Right ventricle myocardium superior (tissue), 1 donor: ENCODE data around the gene NDFIP1. TPM values are rescaled to one million over a fixed set of nuclear protein-coding genes. Genes with fewer than 3 reads are reported as not detected.

Source experiments
- ATAC-seq: fragments of 200-7000 bp; cut with Tn5 transposase; one replicate; pipeline ENCODE4 v1.9.1; 2020; ENCODE audit warnings: mild to moderate bottlenecking; ENCODE audit not compliant: poor library complexity
- DNase-seq: peaks from one replicate; pipeline ENCODE4 v3.0.0-alpha.2; 2020
- intact Hi-C: fragments of 100-400 bp; cut with DNase I; formaldehyde crosslinking; loops from one replicate; pipeline ENCODE4 v1.11.2; 2022
- total RNA-seq: library from RNA; stranded (reverse); fragmentation: NEBNext Ultra II Directional; extraction: Animal tissue kit (Norgen Biotek cat#: 25700); gene quantifications from one replicate; pipeline ENCODE4 v1.2.1, GENCODE V29; 2021
- donor health status: DM: no; HTN: yes; CAD: no; lungs with severe emphysema.

Gene NDFIP1
- total RNA-seq, 1 donor from 2014 or later = 50.7 TPM

DNA sequence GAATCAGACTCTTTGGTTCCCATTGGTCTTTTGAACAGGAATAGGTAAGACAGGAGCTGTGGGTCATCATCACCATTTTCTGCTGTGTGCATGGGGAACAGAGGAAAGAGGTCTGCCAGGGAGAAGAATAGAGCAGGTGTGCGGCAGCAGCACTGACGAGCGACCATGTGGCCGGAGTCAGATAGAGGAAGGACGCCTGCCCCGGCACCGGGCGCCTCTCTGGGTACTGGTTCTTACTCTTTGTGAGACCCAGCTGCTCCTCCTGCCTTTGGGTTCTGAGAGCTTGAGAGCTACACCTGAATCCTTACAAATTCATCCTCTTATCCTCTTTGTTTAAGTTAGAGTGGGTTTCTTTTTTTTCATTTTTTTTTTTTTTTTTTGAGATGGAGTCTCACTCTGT lies 90.8 kb downstream of the NDFIP1 start:
- intact Hi-C loops = no loop called here
- ATAC-seq (no peak), DNase-seq (no peak)

DNA sequence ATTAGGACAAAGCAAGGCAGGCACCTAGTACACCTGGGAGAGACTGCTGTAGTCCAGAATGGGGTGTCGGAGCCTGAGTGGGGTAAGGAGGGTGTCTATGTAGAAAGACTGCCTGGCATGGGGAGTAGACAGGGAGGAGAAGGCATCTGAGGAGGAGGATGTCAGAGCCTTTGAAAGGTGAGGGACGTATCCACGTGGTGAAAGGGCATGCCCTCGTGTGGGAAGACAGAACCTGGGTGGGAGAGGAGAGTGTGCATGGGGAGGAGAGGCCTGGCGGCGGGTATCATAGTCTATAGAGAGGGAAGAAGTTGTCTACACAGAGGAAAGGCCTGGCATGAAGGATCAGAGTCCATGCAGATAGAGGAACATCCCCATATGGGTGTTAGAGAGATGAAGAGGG lies 91.8 kb downstream of the NDFIP1 start:
- intact Hi-C loops = no loop called here
- ATAC-seq = no peak
- DNase-seq = no peak

DNA sequence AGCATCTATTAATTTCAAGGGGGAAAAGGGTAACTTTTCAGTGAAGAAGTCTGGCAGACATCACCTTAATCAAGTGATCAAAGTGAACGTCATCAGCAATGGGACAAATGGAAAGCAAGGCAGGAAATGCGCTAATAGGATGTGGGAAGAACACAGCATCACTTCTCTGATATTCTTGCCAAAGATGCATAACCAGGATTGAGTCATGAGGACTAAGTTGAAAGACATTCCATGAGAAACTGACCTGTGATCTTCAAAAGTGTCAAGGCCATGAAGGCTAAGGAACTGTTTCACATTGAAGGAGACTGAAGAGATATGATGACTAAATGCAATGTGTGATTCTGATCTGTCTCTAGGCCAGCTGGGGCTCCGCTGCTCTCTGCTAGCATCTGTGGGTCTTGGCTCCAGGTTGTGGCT lies 92.9 kb downstream of the NDFIP1 start:
- DNase-seq (no peak), ATAC-seq (no peak)
- intact Hi-C loops = no loop called here

DNA sequence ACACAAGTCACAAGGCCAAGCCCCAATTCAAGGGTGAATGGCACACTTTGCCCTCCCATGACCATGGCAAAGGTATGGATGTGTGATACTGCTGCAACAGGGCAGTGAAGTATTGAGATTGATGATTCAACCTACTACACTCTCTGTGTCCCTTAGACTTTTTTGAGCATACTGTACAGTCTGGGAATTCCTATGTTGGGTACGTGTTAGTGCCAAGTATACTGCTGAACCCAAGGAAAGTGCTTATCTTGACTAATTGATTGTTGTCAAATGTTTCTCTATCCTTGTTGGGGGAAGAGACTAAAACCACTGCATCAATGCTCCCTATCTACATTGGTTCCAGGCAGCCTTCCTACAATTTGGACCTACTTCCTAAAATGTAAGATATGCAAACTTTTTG lies 93.7 kb downstream of the NDFIP1 start:
- DNase-seq (no peak), ATAC-seq (no peak)
- intact Hi-C loops = no loop called here

Other genes with a start within 250 kb of the NDFIP1 start
- gene PCDH1, start 230.4 kb upstream of the NDFIP1 start, total RNA-seq = 15.8 TPM
- gene DELE1, start 184.9 kb upstream of the NDFIP1 start, total RNA-seq = 99.4 TPM
- gene PCDH12, start 150.6 kb upstream of the NDFIP1 start, total RNA-seq = 9.2 TPM
- 104 TPM for gene RNF14, start 139.7 kb upstream of the NDFIP1 start, total RNA-seq
- gene GNPDA1, start 95.8 kb upstream of the NDFIP1 start, total RNA-seq = 22.7 TPM
- 9.7 TPM for gene SPRY4, start 216.2 kb downstream of the NDFIP1 start, total RNA-seq